GM12891 (cell line): ENCODE data around the gene MICB.
A peak's percentile ranks its signal among the peaks of the same experiment; 100 is the strongest.
"Not testable (repeated sequence)": the region's sequence is repeated elsewhere in the genome, so short reads cannot be mapped to it uniquely, and the experiment has no call there.

ENCODE experiments used
- DNase-seq: peaks from one replicate; pipeline ENCODE4 v3.0.0; 2011; ENCODE audit warnings: low spot score; ENCODE audit not compliant: insufficient read length
- FAIRE-seq: peaks from 2 replicates; lab custom pipeline; 2011; peaks lifted over from hg19 to GRCh38; lab: Jason Lieb, UNC
- PAX5 ChIP-seq: IDR thresholded peaks from 2 replicates; pipeline ENCODE4 v1.6.1; 2011; ENCODE audit warnings: low read length, moderate library complexity, mild to moderate bottlenecking; ENCODE audit not compliant: insufficient read depth, severe bottlenecking
- POLR2A ChIP-seq: IDR thresholded peaks from 2 replicates; pipeline ENCODE4 v1.6.1; 2011; ENCODE audit warnings: low read depth, low read length, control low read depth
- POLR2AphosphoS5 ChIP-seq: IDR thresholded peaks from 2 replicates; pipeline ENCODE4 v1.6.1; 2011; ENCODE audit warnings: low read depth, low read length, control low read depth
- POU2F2 ChIP-seq: IDR thresholded peaks from 2 replicates; pipeline ENCODE4 v1.6.1; 2011; ENCODE audit warnings: low read depth, mild to moderate bottlenecking, control low read depth, low read length, moderate library complexity
- SPI1 ChIP-seq: IDR thresholded peaks from 2 replicates; pipeline ENCODE4 v1.6.1; 2011; ENCODE audit warnings: low read depth, low read length, control low read depth
- TAF1 ChIP-seq: IDR thresholded peaks from 2 replicates; pipeline ENCODE4 v1.6.1; 2011; ENCODE audit warnings: low read depth, low read length, control low read depth

Gene MICB

GRCh38 chr6:31480574-31480973 is 17.4 kb upstream of the MICB start:
- DNase-seq (no peak), FAIRE-seq (no peak)
- TF ChIP-seq POLR2AphosphoS5 (no peak), SPI1 (no peak), POLR2A (no peak), POU2F2 (no peak), TAF1 (no peak), PAX5 (no peak)

GRCh38 chr6:31483392-31483791 is 14.6 kb upstream of the MICB start:
- no peak for FAIRE-seq

GRCh38 chr6:31485055-31485454 is 12.9 kb upstream of the MICB start:
- TF ChIP-seq SPI1 = no peak
- no peak for TF ChIP-seq POLR2AphosphoS5
- TF ChIP-seq PAX5 = no peak
- TF ChIP-seq TAF1 = no peak
- TF ChIP-seq POU2F2 = no peak
- no peak for TF ChIP-seq POLR2A
- FAIRE-seq (no peak), DNase-seq (no peak)

More at GRCh38 chr6:31483392-31483791, 14.6 kb upstream of the MICB start:
- no peak for DNase-seq
- TF ChIP-seq POLR2A = no peak
- no peak for TF ChIP-seq TAF1
- TF ChIP-seq POLR2AphosphoS5 = no peak
- TF ChIP-seq PAX5 = no peak
- TF ChIP-seq POU2F2 = no peak
- no peak for TF ChIP-seq SPI1

- DNase-seq = not testable (repeated sequence)
- peak; percentile 87 for FAIRE-seq
Observed at GRCh38 chr6:31486065-31486837, 11.7 kb upstream of the MICB start.

- not testable (repeated sequence) for DNase-seq, FAIRE-seq
Observed at GRCh38 chr6:31487674-31488073, 10.3 kb upstream of the MICB start.

GRCh38 chr6:31489086-31489485 is 8.9 kb upstream of the MICB start:
- TF ChIP-seq POLR2AphosphoS5 (no peak), POLR2A (no peak), POU2F2 (no peak), TAF1 (no peak), SPI1 (no peak), PAX5 (no peak)
- DNase-seq (no peak), FAIRE-seq (no peak)

GRCh38 chr6:31490115-31490873 is 7.7 kb upstream of the MICB start:
- FAIRE-seq (no peak), DNase-seq (no peak)
- TF ChIP-seq TAF1 (no peak), POU2F2 (no peak), POLR2A (no peak), POLR2AphosphoS5 (no peak), SPI1 (no peak), PAX5 (no peak)

GRCh38 chr6:31493550-31493874 is 4.4 kb upstream of the MICB start:
- not testable (repeated sequence) for DNase-seq, FAIRE-seq

- TF ChIP-seq SPI1 (peak; percentile 35), PAX5 (peak; percentile 31), TAF1 (no peak)
- FAIRE-seq (peak; percentile 84), DNase-seq (peak; percentile 40)
Observed at GRCh38 chr6:31493875-31494694, 3.9 kb upstream of the MICB start.

- no peak for FAIRE-seq
- TF ChIP-seq POLR2AphosphoS5 = no peak
- TF ChIP-seq SPI1 = no peak
- no peak for TF ChIP-seq PAX5
- no peak for TF ChIP-seq TAF1
- TF ChIP-seq POU2F2 = no peak
- TF ChIP-seq POLR2A = no peak
- DNase-seq = no peak
Observed at GRCh38 chr6:31495580-31495979, 2.4 kb upstream of the MICB start.

- FAIRE-seq = peak; percentile 84
- DNase-seq = not testable (repeated sequence)
Observed at GRCh38 chr6:31496826-31497225, 1.1 kb upstream of the MICB start.
